GM21576 (cell line): ENCODE data around the gene PRKCE.

Source experiments
- ATAC-seq: cut with Tn5 transposase; IDR thresholded peaks from one replicate; pipeline ENCODE4 v1.9.1; 2021; ENCODE audit warnings: mild to moderate bottlenecking, moderate library complexity; ENCODE audit not compliant: unreplicated experiment

PRKCE gene

DNA sequence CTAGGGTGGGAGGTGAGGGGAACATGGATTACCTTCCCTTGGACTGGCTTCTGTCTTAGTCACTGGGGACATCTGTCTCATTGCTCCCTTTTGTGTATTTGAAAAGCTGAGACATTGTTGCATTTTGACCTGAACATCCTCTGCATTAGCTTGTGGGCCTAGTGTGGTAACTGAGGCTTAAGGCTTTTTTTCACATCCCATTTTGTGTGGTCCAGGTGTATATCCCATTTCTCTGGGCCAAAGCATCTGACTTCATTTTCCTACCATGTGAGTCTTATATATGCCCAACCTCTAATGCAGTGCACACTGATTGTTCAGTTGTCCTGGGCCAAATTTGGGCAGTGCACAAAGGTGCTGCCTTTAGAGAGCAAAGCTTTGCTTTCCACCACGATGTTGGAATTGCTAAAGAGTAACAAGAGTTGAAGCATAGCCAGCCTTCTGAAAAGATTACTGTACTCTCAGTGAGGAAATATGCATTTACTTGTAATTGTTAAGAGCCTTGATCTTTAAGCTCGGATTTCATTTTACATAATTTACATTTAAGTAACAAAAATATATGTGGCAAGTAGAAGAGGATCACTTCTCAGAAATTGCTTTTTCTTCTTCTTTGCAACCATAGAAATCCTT, 13.3 kb downstream of the PRKCE start:
- ATAC-seq, result no peak

DNA sequence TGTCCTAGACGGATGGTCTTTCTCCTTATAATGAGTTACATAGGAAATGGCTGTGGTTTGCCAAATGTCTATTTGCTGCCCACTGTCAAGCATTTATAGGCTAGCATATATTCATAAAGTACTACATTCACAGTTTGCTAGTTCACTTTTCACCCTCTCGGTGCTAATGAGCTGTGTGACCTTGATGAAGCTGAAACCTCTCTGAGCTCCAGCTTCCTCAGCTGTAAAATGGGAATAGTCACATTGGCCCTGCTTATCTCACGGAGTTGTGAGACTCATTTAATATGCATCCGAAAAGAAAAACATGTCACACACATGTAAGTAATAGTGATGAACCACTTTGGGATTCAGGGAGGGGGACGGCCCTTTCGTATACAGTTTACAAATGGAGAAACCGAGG, 17.0 kb downstream of the PRKCE start:
- no peak for ATAC-seq

DNA sequence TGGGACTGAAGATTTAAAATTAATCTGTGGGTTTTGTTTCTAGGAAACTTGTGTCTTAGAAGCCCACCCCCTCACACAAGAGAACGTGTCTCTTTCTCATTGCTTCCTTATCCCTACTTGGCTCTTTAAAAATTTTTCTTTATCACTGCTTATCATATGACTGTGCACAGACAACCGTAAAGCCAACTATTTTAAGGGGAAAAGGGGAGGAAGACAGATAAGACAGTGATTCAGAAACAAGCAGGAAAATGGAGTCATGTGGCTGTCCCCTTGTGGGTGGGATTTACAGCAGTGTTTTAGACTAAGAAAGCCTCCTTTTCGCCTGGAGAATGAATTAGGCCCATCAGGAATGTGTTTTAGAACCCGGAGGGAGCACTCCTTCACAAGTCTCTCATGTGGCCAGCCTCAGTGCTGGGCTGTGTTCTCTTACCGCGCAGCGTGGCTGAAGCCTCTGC, 17.6 kb downstream of the PRKCE start:
- no peak for ATAC-seq

DNA sequence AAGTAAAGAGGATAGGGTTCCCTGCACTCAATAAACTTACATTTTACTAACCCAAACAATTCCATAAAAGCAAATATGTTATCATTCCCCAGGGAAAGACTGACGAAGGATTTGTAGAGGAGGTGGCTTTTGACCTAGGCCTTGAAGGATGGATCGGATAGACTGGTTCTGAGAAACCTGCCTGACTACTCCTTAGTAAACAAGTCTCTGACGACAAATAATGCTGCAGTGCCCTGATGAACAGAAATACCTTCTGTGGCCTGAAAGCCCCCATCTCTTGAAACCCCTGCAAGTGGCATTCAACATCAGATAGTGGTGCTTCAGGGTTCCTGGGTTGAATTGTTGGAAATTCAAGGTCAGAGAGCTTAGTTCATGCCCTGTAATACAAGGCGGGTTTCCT, 19.2 kb downstream of the PRKCE start:
- no peak for ATAC-seq

DNA sequence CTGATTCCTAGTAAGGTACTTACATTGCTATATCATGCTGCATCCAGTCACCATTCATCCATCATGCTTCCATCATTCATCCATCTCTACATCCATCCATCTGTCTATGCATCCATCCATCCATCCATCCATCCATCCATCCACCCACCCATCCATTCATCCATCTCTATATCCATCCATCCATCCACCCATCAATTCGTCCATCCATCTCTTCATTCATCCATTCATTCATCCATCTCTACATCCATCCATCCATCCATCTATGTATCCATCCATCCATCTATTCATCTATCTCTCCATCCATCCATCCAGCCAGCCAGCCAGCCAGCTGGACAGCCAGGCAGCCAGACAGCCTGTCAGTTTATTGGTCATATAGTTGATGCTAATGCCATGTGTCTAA, 20.7 kb downstream of the PRKCE start:
- no peak for ATAC-seq

DNA sequence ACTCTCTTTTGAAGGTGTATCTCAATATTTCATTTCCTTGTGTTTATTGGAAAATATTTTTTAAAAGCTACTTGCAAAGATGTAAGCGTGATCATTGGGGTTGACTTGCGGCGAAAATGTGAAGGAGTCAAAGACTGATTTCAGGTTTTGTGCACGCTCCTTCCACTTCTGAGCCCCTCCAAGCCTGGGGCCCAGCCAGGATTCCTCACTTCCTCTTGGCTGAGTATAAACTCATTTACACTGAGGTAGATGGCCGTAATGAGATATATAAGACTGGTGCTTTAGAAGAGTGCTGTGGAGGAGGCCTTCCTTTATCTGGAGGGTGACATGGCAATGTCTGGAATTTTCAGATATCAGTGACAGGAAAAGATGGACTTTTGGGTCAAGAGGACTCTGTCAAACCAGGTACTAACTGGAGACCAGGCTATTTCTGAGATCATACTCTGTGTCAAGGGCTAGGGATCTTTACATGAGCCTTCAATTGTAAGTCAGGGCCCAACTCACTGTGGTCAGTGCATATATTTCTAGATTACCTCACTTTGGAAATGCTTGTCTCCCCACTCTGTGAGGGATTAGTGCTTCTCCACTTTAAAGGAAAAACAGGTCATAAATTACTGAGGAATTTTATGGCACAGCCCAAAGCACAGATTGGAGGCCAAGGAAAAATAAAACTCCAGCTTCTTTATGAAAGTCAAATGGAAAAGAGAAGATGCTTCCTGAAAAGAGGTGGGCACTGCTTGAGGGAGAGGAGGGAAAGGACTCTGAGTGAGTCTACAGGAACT, 22.8 kb downstream of the PRKCE start:
- no peak for ATAC-seq

DNA sequence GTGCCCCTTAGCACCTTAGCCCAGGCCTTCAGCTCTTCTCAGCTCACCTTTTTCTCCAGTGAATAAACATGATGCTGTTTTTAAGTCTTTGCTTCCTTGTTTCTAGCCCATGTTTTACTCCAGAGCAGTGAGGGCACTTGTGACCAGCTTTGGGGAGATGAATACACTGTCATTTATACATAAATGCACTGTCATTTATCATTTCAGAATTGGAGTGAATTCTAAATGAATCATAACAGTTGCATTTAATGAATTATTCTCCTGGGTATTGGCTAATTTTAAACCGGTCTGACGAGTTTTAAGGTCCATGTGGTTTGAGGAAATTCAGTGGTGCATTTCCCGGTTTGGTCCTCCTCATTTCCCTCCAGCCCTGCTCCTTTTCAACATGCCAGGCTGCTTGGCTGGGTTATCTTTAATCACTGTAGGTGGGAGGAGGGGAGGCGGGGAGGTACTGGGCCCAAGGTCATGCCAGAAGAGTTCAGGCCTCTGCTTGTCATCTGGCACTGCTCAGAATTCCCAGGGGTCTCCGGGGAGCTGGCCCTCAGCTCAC, 23.9 kb downstream of the PRKCE start:
- ATAC-seq, result no peak

DNA sequence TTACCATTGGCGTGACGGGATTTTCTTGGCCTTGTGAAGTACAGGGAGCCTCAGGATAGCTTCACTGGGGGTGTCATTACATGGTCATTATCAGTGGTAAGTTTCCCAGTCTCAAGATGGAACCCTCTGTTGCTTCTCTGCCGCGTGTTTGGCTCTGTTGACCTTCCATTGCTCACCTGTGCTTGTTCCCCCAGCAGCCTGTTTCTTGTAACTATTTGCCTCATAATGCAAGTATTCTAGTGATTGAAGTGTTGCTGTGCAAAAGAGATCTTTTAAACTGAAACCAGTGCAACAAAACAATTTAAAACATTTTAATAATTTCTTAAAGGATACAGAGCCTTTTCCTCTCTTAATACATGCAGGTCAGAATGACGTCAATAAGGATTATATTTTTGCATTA, 24.6 kb downstream of the PRKCE start:
- no peak for ATAC-seq

DNA sequence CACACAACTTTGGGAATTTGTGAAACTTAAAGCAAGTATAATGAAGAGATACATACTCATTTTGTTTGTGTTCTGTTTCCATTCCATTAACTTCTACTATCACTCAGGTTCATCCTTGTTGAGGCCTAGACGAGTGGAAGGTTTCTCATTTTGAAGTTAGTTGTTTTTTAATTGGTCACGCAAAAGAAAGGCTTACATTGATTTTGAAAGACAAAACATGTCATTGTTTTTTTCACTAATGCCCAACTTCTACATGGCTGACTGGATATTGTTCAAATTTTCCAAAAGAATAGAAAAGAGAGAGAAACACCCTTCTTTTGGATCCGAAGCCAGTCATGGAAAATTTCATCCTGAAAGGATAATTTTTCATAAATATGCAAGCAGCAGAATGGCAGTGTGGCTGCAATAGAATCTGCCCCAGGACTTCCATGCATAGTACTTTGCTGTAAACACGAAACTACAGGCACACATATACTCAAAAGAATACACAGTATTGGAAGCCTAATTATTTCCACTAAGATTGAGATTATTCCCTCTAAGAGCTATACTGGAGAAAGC, 27.4 kb downstream of the PRKCE start:
- no peak for ATAC-seq

DNA sequence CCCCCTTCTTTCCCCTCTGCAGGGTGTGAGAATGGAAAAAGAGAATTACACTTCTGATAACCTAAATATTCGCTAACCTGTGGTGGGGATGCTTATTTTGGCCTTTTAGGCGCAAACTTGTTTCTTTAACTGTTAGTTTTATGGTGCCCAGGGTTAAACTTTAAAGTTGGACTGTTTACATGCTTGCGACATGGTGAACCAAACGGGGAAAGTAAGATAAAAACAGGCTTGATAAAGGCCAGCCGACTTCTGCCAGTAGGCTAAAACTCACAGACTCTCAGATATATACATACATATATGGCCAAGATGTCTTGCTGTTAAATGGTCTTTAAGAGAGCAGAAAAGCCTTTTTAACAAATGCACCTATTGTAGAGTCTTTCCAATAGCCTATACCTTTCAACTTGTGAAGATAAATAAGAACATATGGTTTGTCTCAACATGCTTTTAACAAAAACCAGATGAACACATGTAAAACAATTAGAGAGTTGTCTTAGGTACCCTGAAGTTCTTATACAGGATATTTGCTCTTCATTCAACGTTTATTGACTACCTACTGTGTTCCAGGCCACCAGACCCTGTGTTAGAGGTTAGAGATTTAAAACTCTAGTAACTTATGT, 29.0 kb downstream of the PRKCE start:
- no peak for ATAC-seq

DNA sequence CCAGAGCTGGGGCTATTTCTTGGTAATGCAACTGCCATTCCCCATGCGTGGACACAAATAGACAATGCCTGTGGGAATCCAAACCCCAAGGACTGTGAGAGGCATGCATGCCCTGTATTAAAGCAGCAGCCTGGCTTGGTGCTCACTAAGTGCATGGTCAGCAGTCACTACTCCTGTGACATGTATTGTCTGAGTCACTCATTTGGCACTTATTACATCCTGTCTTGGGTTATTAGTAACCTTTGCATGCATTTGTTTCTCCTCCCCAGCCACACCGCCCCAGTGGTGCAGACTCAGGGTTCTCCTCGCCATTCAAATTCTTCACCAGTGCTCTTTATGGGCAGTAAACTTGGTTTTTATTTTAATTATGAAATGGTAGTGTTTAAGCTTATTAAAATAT, 30.2 kb downstream of the PRKCE start:
- peak; percentile 76 for ATAC-seq

DNA sequence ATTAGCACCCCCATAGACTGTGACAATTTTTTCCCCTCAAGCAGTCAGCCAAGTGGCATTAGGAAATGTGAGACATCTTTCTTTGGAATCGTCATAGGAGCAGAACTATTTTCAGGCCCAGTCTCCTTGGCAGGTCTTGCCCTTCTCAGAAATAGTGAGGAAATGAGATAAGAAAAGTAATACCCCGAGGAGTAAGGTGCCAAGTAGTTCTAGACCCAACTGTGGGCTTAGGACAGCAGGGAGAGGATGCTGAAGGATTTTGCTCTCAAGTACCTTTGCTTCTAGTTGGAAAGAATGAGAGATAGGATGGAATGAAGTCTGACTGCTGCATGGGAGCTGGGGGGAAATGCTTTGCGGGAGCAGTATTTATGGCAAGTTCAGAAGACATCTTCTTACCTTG, 31.8 kb downstream of the PRKCE start:
- ATAC-seq, result no peak

DNA sequence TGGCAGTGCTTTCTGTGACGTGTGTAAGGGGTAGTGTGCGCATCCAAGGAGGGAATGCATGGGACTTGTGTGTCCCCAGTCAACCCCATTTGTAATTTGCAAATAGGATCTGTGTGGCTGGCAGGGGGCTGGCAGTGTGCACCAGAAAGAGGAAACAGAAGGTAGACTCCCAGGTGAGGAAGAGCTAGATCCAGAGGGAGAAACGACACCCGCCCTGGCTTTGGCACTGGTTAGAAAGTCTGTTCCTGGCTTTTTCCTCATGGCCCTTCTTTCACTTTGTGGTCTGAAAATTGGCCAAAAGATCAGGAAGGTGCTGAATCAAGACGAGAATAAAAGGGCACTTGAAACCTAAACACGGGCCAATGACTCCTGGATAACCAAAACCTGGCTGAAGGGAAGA, 33.3 kb downstream of the PRKCE start:
- ATAC-seq, result no peak

DNA sequence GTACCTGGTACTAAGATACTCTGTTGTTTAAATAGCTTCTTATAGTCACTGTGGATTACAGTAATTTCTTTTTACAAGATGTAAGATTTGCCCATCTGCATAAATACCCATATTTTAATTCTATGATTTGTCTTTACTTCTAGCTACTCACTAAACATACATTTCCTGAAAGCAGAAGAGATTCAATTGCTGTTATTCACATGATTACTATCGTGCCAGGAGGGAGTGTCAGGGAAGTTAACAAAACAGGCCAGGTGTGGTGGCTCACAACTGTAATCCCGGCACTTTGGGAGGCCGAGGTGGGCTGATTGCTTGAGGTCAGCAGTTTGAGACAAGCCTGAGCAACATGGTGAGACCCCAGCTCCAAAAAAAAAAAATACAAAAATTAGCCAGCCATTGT, 33.8 kb downstream of the PRKCE start:
- no peak for ATAC-seq

DNA sequence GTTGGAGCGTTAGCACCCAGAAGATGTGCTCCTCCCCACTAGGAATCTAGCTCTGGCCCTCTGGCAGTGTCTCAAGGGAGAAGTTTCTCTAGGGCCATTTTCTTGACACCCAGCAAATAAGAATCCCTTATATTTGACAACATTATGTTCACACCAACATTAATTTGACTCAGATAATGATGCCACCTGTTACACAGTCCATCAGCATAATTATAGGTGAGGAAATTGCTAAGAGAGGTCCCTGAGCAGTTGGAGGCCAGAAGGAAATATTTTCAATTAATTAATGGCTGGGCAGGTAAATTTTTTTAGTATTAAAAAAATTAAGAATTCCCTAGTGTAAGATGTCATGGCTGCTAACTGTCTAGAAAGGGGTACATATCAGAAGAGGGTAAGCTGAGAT, 36.5 kb downstream of the PRKCE start:
- ATAC-seq, result no peak

DNA sequence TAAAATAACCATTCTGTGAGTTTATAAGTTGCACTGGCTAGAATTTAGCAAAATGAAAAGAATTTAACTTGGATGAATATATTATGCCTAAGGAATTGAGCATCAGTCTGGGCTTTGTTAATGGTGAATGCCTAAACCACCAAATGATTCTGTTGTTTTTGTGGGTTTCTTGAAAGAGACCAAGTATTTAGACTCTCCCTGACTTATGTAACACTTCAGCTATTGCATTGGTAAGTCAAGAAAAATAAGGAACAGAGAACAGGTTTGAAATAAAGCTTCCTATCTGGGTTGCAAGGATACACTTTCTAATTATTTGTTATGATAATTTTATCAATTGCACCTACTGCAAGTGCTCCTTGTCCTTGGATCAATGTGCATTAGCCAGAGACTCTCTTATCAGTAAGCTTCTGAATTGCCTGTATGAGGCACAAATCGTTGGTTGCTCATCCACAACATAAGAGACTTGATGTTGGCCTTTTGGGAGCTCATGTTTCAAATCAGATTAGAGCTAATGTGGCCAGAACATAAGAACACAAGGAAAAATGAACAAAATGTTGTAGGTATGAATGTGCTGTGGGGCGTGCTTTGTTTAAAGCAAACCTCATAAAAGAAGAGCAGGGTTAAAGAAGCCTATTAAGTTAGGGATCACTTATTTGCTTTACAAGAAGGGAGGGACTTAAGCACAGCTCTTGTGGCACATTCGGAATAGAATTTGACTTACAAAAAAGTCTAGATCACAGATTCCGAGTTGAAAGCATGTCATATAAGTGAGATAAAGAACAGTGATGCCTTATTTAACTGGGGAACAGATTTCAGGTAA, 37.2 kb downstream of the PRKCE start:
- ATAC-seq, result no peak

DNA sequence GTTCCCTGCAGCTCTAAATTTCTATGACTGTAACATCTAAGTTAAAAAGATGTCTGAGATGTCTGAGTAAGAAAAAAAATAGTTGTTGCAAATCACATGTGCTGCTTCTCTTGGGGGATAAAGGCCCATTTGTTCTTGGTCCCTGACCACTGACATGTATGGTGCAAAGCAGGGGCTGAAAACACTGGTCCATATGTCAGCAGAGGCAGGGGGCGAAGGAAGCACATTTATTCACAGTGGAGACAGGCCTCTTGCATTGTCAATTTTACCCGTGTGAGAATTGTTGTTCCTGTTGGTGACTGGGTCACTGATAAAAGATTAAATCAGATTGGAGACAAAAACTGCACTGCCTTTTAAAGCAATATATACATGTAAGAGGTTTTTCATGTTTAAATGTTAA, 38.8 kb downstream of the PRKCE start:
- ATAC-seq, result no peak

DNA sequence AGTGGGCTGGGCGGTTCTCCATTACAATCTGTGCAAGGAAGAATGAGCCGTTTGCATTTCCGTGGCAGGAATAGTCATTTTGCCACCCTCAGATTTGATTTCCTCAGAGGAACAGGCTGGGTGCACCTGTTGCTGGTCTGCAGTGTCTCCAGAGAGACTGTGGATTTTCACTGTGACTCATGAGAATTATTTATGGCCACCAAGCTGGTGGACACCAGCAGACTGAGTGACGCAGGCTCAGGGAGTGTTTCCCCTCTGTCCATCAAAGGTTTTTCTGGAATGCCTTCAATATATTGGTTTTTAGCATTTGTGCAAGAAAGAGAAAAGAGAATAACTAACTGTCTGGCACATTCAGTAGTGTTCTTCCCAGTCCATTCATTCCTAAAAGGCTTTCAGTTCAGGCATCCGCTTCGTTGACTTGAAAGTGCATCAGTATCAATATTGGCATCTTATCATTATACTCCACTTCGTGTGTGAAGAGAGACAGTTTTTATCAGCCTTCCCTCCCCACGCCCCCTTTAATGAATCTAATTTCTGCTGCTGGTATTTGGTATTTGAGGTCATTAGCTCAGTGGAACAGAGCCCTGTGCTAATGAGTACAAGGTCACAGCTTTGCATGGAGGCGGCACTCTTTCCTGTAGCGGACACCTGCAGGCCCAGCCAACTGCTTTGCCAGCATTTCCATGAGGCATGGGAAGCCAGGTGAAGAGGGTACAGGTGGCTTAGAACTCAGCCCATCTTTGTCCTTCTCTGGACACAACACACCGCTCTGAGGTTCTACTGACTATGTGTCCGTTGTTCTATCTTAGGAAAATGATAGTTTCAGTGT, 39.9 kb downstream of the PRKCE start:
- peak; percentile 59 for ATAC-seq

DNA sequence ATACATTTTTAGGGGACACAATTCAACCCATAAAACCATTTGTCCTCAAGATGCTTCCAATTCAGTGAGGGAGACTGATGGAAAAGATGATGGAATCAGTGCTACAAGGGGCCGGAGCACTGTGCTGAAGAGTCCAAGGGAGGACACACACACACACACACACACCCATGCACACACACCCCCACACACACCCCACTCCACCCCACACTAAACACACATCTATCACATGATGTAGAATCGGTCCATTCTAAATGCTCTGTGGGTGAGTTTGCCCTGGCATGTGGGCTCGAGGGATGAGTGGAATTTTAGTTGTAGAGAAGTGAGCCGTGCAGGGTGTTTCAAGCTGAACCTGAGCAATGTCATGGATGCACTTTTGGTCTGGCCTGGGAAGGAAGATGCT, 41.1 kb downstream of the PRKCE start:
- no peak for ATAC-seq

DNA sequence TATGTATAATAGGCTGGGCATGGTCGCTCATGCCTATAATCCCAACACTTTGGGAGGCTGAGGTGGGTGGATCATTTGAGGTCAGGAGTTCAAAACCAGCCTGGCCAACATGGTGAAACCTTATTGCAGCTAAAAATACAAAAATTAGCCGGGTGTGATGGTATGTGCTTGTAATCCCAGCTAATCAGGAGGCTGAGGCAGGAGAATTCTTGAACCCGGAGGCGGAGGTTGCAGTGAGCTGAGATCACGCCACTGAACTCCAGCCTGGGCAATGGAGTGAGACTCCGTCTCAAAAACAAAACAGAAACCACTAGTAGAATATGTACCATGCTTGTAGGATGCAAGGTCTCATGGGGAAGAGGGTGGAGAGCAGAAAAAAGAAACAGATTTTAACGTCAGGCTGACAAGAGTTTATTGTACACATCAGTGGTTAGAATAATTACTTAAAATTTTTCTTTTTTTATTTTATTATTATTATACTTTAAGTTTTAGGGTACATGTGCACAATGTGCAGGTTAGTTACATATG, 44.1 kb downstream of the PRKCE start:
- ATAC-seq, result peak; percentile 47
